GM12801 (cell line): ENCODE measurements around the gene SPINDOC.

Source experiments
- TF ChIP-seq, protein P1 (sequence below): IDR thresholded peaks from one replicate; pipeline ENCODE4 v1.5.1; 2011; ENCODE audit warnings: control low read depth; ENCODE audit not compliant: insufficient read length; ENCODE audit errors: extremely low read depth

Gene SPINDOC

DNA sequence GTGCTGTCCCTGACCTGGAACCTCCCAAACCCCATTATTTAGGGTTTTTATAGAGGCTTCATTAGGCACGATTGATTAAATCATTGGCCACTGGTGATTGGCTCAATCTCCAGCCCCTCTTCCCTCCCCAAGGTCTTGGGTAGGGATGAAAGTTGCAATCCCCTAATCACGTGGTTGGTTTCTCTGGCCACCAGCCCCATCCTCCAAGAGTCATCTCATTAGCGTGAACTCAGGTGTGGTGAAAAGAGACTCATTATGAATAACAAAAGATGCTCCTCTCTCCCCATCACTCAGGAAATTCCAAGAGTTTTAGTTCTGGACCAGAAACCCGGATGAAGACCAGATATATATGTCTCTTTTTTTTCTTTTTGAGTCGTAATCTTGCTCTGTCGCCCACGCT lies 18.1 kb downstream of the SPINDOC start:
- TF ChIP-seq, protein P1, sequence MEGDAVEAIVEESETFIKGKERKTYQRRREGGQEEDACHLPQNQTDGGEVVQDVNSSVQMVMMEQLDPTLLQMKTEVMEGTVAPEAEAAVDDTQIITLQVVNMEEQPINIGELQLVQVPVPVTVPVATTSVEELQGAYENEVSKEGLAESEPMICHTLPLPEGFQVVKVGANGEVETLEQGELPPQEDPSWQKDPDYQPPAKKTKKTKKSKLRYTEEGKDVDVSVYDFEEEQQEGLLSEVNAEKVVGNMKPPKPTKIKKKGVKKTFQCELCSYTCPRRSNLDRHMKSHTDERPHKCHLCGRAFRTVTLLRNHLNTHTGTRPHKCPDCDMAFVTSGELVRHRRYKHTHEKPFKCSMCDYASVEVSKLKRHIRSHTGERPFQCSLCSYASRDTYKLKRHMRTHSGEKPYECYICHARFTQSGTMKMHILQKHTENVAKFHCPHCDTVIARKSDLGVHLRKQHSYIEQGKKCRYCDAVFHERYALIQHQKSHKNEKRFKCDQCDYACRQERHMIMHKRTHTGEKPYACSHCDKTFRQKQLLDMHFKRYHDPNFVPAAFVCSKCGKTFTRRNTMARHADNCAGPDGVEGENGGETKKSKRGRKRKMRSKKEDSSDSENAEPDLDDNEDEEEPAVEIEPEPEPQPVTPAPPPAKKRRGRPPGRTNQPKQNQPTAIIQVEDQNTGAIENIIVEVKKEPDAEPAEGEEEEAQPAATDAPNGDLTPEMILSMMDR, result no peak

DNA sequence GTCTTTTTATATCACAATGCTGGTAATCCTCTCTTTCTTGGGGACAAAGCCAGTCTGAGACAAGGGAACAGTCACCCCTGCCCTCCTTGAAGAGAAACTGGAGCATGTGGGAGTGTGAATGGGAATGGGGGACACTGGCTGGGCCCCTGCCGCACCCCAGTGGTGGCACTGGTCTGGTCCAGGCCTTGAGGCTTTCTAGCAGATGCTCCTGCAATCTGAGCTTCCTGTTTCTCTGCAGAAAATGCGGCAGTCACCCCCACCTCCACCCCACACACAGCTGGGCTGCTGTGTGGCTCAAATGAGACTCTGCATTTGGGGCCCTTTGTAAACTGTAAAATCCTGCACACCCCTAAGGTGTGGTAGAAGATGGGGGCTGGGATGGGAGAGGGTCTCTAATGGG lies 19.1 kb downstream of the SPINDOC start:
- TF ChIP-seq, protein P1, result no peak

DNA sequence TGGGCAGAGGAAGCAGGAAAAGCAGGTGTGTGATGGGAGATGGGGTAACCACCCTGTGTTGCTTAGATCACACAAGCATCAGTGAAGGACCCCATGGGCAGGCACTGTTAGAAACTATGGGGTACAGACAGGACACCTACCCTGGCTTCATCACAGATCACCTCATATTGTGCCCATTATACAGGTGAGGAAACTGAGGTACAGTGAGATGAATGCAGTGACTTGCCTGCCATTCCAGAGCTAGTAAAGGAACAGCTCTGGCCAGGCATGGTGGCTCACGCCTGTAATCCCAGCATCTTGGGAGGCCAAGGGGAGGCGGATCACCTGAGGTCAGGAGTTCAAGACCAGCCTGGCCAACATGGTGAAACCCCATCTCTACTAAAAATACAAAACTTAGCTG lies 19.8 kb downstream of the SPINDOC start:
- TF ChIP-seq, protein P1, result no peak

DNA sequence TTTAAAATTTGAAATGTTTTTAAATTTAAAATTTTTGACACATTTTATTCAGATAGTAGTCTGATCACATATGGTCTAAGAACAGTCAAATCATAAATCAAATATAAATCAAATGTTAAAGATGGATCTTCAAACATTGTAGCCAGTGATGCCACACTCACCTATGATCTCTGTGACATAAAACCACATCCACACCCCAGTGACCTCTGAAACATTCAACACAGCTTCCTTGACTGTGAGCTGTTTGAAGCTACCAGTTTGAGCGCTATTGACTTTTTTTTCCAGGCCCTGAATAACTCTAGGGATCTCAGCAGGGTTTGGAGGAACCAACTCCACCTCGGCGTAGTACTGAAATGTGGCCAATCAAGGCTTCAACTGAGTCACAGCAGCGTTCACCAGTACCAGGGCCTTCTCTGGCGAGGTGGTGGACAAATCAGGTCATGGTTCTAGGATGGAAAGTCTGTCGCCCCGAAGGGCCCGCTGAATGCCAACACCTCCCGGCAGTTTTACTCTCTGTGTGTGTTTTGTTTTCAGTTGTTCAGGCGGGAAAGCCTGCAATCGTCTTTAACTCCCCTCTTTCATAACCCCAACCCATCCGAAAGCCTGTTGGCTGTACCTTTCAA lies 21.4 kb downstream of the SPINDOC start:
- TF ChIP-seq, protein P1, result no peak

DNA sequence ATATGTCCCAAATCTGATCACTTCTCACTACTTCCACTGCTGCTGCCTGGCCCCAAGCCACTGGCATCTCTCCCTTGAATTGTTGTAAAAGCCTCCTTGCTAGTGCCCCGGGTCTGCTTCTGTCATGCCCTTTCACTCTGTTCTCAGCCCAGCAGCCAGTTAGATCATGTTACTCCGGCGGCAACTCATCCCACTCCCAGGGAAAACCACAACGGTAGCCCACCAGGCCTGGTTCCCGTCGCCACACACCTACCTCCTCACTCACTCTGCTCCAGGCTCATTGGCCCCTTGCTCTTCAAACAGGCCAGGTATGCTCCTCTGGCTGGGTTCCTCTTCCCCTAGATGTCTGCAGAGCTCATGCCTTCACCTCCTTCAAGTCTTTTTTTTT lies 21.9 kb downstream of the SPINDOC start:
- TF ChIP-seq, protein P1, result no peak

DNA sequence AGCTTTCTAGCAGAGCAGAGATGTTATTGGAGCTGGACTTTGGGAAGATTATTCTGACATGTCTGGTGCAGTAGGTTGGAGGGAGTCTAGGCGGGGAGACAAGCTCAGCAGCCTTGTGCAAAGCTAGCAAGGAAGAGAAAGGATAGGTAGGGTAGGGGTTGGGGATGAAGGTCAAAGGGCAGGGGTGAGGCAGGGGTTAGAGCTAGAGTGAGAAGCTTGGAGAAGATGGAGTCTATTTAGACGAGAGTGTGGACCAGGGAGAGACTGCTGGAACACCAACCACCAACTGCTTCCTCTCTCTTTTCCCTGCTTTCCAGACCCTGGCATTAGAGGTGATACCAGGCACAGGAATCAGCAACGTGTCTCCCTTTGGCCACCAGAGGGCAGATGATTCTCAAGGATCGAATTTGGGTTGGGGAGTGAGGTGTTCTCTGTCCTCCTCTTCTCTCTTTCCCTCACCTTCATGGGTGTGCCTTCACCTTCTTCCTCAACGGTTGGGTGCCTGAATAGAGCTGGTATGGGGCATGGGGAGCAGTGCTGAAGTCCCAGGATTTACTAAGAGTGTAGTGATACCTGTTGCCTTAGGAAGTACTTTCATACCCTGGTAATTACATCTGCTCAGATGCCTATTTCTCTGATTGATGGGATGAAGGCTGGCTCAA lies 23.9 kb downstream of the SPINDOC start:
- TF ChIP-seq, protein P1, result peak; percentile 85

DNA sequence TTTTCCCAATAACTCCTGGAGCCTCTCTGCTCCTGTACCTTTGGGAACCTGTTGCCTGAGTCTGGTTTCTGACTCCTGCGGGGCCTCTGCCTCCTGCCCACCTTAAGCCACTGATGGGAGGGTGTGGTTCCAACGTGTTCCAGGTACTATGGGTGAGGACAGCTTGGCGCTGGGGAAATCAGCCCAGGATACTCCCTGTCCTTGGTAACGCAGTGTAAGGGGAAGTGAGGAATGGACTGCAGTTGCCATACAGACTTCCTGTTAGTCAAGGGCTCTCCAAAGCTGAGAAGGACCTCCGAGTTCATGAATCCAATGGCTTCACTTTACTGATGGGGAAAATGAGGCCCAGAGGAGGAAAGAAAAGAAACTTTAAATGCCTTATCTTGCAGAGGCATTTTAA lies 24.5 kb downstream of the SPINDOC start:
- TF ChIP-seq, protein P1, result no peak
